T-helper 1 cell treated with Interleukin-12 subunit alpha and Interleukin-12 subunit beta and Interleukin-4 antibody, amounts not matched to agents 30 μg/mL and 1 μg/mL, for 36 hours (primary cell): Measurements from ENCODE around the gene LNX1.

Experiments
- H3K27ac Mint-ChIP-seq: one replicate; pipeline ENCODE4 v1.8.0; 2021; ENCODE audit warnings: mild to moderate bottlenecking, mixed read lengths
- H3K27me3 Mint-ChIP-seq: one replicate; pipeline ENCODE4 v1.8.0; 2021; ENCODE audit warnings: low read depth, mixed read lengths
- H3K36me3 Mint-ChIP-seq: one replicate; pipeline ENCODE4 v1.8.0; 2021; ENCODE audit warnings: low read depth, mixed read lengths
- H3K4me1 Mint-ChIP-seq: one replicate; pipeline ENCODE4 v1.8.0; 2021; ENCODE audit warnings: low read depth, mixed read lengths
- H3K4me3 Mint-ChIP-seq: one replicate; pipeline ENCODE4 v1.8.0; 2021; ENCODE audit warnings: mild to moderate bottlenecking, moderate library complexity, mixed read lengths
- H3K9me3 Mint-ChIP-seq: one replicate; pipeline ENCODE4 v1.8.0; 2021; ENCODE audit warnings: mixed read lengths

Gene LNX1

GRCh38 chr4:53520116-53520515 lies 71.2 kb downstream of the LNX1 start:
- H3K4me3 Mint-ChIP-seq = no peak overlapping the region
- peaks cover 6% of the 10 kb centered on the region for H3K27me3 Mint-ChIP-seq
- H3K4me1 Mint-ChIP-seq = no peaks in the 10 kb centered on the region
- H3K36me3 Mint-ChIP-seq = no peaks in the 10 kb centered on the region
- no peak overlapping the region for H3K27ac Mint-ChIP-seq
- no peaks in the 10 kb centered on the region for H3K9me3 Mint-ChIP-seq

GRCh38 chr4:53518807-53519206 lies 72.5 kb downstream of the LNX1 start:
- Mint-ChIP-seq H3K27me3 (peaks cover 6% of the 10 kb centered on the region), H3K27ac (no peak overlapping the region), H3K4me3 (no peak overlapping the region), H3K4me1 (no peaks in the 10 kb centered on the region), H3K9me3 (no peaks in the 10 kb centered on the region), H3K36me3 (no peaks in the 10 kb centered on the region)

DNA sequence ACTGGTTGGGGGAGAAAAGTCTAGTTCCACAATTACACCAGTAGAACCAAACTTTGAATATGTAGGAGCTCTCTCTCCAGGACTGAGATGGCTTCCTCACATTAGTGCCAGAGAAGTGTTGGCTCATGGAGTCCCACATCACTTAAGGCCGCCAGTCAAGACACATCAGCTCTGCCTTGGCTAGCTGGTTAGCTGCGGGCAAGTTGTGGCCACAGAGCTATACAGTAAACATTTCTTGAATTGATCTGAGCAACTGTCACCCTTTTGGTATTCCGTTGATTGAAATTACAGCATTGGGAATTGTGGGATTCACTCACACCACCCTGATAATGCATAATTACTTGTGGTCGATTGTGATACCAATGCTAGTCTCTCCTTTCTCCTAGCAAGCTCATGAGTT lies 76.2 kb downstream of the LNX1 start:
- Mint-ChIP-seq H3K36me3 (no peaks in the 10 kb centered on the region), H3K27me3 (peaks cover 3% of the 10 kb centered on the region), H3K9me3 (no peaks in the 10 kb centered on the region), H3K4me3 (no peak overlapping the region), H3K27ac (no peak overlapping the region), H3K4me1 (no peaks in the 10 kb centered on the region)

- no peak overlapping the region for H3K4me3 Mint-ChIP-seq
- H3K27me3 Mint-ChIP-seq = peaks cover 3% of the 10 kb centered on the region
- H3K27ac Mint-ChIP-seq = no peak overlapping the region
- H3K9me3 Mint-ChIP-seq = no peaks in the 10 kb centered on the region
- no peaks in the 10 kb centered on the region for H3K36me3 Mint-ChIP-seq
- H3K4me1 Mint-ChIP-seq = no peaks in the 10 kb centered on the region
Measured at GRCh38 chr4:53514509-53514908, 76.8 kb downstream of the LNX1 start.

GRCh38 chr4:53512608-53513007 lies 78.7 kb downstream of the LNX1 start:
- no peaks in the 10 kb centered on the region for H3K9me3 Mint-ChIP-seq
- no peak overlapping the region for H3K27ac Mint-ChIP-seq

DNA sequence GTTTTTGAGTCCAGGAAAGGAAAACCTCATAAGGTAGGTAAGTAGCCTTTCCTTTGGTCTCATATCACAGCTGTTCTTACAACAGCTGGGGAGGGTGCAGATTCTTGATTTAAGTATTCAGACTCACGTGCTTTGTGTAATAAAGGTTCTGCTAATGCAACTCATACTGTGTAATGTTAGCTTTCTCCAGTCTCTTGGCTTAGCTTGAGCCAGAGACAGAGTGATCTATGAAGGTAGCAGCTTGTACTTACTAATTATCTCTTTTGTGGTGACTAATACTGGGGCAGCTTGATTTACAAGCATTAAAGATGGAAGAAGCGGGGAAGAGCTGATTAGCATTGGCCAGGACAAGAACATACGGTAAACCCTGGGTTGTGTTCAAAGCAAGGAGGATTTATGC lies 80.3 kb downstream of the LNX1 start:
- no peak overlapping the region for H3K27ac Mint-ChIP-seq

More at GRCh38 chr4:53512608-53513007, 78.7 kb downstream of the LNX1 start:
- no peaks in the 10 kb centered on the region for H3K4me1 Mint-ChIP-seq
- H3K27me3 Mint-ChIP-seq = peaks cover 3% of the 10 kb centered on the region
- H3K36me3 Mint-ChIP-seq = no peaks in the 10 kb centered on the region
- no peak overlapping the region for H3K4me3 Mint-ChIP-seq

GRCh38 chr4:53510321-53510720 lies 81.0 kb downstream of the LNX1 start:
- Mint-ChIP-seq H3K27me3 (peaks cover 3% of the 10 kb centered on the region), H3K4me1 (no peaks in the 10 kb centered on the region), H3K36me3 (no peaks in the 10 kb centered on the region), H3K4me3 (no peak overlapping the region), H3K9me3 (no peaks in the 10 kb centered on the region), H3K27ac (no peak overlapping the region)

More for the DNA sequence above, 80.3 kb downstream of the LNX1 start:
- Mint-ChIP-seq H3K27me3 (peaks cover 3% of the 10 kb centered on the region), H3K9me3 (no peaks in the 10 kb centered on the region), H3K36me3 (no peaks in the 10 kb centered on the region), H3K4me1 (no peaks in the 10 kb centered on the region), H3K4me3 (no peak overlapping the region)

DNA sequence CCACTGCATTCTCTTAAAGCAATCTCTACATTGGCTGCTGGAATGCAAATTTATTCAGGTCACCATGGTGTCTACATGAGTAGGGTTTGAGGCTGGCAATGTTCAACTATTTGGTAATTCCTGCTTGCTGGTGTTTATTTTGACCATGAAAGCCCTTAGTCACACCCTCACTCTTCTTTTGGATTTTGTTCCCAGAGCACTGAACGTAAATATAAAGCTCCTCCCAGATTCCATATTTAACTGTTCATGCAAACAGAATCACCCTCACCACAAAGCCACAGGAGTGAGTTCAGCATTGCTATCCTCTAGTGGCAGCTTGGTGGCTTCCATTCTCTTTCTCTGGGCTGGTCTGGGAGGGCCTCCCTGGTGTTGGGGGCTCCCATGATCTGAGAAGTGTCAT lies 82.8 kb downstream of the LNX1 start:
- no peak overlapping the region for H3K27ac Mint-ChIP-seq
- peaks cover 3% of the 10 kb centered on the region for H3K27me3 Mint-ChIP-seq
- H3K4me3 Mint-ChIP-seq = no peak overlapping the region
- H3K36me3 Mint-ChIP-seq = no peaks in the 10 kb centered on the region
- H3K4me1 Mint-ChIP-seq = no peaks in the 10 kb centered on the region
- no peaks in the 10 kb centered on the region for H3K9me3 Mint-ChIP-seq

DNA sequence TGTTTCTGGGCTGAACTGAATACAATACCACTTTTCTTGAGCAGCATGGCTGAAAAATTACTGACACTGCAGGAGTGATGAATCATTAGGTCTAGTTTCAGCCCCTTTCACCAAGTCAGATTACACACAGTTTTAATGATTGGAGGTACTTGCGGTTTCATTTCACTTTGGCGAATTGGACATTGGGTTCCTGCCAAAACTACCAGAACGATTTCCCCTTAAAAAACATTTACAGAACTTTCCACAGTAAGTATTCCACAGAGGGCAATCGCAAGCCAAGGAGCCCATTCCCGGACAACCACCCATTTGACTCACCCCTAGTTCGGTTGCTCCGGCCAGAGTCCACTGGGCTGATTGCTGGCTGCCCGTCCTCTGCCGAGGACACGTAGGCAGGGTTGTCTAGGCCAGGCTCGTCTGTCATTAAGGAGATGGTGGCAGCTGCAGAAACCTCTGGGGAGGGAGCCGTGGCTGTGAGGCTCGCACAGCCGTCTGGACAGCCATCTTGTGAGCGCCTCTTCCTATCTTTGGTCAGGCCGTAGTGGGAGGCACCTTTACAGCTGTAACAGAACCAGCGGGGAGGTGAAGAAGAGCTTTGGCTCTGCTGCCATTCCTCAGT lies 83.5 kb downstream of the LNX1 start:
- no peak overlapping the region for H3K27ac Mint-ChIP-seq
- H3K27me3 Mint-ChIP-seq = peaks cover 3% of the 10 kb centered on the region
- H3K9me3 Mint-ChIP-seq = no peaks in the 10 kb centered on the region
- no peaks in the 10 kb centered on the region for H3K4me1 Mint-ChIP-seq
- H3K4me3 Mint-ChIP-seq = no peak overlapping the region
- no peaks in the 10 kb centered on the region for H3K36me3 Mint-ChIP-seq

DNA sequence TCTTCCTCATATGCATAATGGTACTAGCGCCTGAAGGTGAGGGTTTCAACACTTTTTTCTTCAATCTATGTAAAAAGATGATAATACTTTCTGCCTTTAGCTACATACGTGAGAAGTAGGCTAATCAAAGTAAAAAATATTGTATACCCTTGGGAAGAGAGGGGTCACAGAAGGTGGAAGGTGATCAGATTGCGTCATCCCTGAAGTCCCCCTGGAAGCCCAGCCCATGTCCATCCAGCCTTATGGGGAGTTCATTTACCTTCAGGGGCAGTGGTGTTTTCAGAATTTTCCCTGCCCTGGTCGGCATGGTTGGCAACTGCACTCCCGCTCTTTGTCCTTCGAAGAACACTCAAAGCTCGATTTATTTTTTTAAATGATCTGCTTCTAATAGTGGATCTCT lies 84.2 kb downstream of the LNX1 start:
- no peak overlapping the region for H3K27ac Mint-ChIP-seq
- H3K9me3 Mint-ChIP-seq = no peaks in the 10 kb centered on the region
- no peaks in the 10 kb centered on the region for H3K36me3 Mint-ChIP-seq
- H3K27me3 Mint-ChIP-seq = peaks cover 3% of the 10 kb centered on the region
- no peak overlapping the region for H3K4me3 Mint-ChIP-seq
- H3K4me1 Mint-ChIP-seq = no peaks in the 10 kb centered on the region

DNA sequence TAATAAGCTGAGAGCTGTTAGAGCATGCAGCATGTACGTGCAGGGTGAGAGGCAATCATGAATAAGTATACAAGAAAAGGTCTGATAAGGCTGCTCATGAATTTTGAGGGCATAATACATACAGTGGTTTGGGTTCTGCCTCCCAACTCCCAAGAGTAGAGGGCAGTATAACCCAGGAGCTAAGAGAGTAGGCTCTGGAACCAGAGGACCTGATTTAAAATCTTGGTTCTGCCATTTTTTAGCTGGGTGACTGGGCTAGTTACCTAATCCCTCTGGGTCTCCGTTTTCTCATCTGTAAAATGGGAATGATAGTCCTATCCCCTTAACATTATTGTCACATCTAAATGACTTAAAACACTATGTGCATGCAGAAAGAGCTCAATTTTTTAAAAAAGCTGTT lies 85.3 kb downstream of the LNX1 start:
- Mint-ChIP-seq H3K27ac (no peak overlapping the region), H3K4me1 (no peaks in the 10 kb centered on the region), H3K4me3 (no peak overlapping the region), H3K9me3 (no peaks in the 10 kb centered on the region), H3K36me3 (no peaks in the 10 kb centered on the region), H3K27me3 (peaks cover under 1% of the 10 kb centered on the region)

GRCh38 chr4:53502094-53502493 lies 89.2 kb downstream of the LNX1 start:
- no peak overlapping the region for H3K27ac Mint-ChIP-seq
- H3K4me3 Mint-ChIP-seq = no peak overlapping the region
- no peaks in the 10 kb centered on the region for H3K4me1 Mint-ChIP-seq
- H3K9me3 Mint-ChIP-seq = no peaks in the 10 kb centered on the region
- H3K27me3 Mint-ChIP-seq = no peaks in the 10 kb centered on the region
- no peaks in the 10 kb centered on the region for H3K36me3 Mint-ChIP-seq

DNA sequence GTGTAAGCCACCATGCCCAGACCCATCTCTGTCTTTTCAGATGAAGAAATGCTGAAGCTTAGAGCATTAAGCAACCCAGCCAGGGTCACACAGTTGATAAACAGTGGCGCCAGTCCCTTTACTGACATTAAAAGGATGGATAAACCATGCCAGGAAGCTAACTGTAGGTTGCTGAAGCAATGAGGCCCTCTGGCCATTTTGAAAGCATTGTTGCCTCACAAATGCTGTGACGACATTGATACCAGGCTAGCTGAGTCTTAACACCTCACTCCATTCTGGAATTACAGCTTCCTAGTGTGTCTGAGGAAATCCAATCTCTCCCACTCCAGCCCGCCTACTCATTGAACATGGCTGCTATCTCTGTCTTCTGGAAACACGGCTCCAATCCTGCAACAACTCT lies 89.7 kb downstream of the LNX1 start:
- Mint-ChIP-seq H3K27ac (no peak overlapping the region), H3K27me3 (no peaks in the 10 kb centered on the region)

GRCh38 chr4:53500546-53500945 lies 90.7 kb downstream of the LNX1 start:
- Mint-ChIP-seq H3K36me3 (no peaks in the 10 kb centered on the region), H3K27ac (no peak overlapping the region), H3K27me3 (no peaks in the 10 kb centered on the region), H3K4me3 (no peak overlapping the region), H3K9me3 (no peaks in the 10 kb centered on the region), H3K4me1 (no peaks in the 10 kb centered on the region)

More for the DNA sequence above, 89.7 kb downstream of the LNX1 start:
- H3K9me3 Mint-ChIP-seq = no peaks in the 10 kb centered on the region
- no peaks in the 10 kb centered on the region for H3K36me3 Mint-ChIP-seq
- no peaks in the 10 kb centered on the region for H3K4me1 Mint-ChIP-seq
- H3K4me3 Mint-ChIP-seq = no peak overlapping the region

- Mint-ChIP-seq H3K4me3 (no peak overlapping the region), H3K36me3 (no peaks in the 10 kb centered on the region), H3K9me3 (no peaks in the 10 kb centered on the region), H3K4me1 (no peaks in the 10 kb centered on the region), H3K27me3 (no peaks in the 10 kb centered on the region), H3K27ac (no peak overlapping the region)
Measured at GRCh38 chr4:53499791-53500190, 91.5 kb downstream of the LNX1 start.

DNA sequence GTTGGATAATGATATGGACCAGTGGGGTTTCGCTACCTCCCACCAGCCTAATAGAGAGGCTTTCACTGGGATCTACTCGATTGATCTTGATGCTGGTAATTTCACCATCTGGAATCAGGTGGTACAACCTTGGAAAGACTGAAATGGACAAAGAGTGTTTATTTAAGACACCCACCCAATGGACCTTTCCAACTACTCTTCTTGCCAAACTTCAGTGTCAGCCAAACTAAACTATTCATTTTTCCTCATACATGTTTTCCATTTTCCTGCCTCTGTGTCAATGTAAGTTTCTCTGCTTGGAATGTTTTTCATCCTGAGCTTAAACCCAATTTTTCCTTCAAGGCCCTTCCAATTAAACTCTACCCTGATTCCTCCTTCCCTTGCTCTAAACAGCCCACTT lies 92.6 kb downstream of the LNX1 start:
- Mint-ChIP-seq H3K27me3 (no peaks in the 10 kb centered on the region), H3K27ac (no peak overlapping the region), H3K4me1 (no peaks in the 10 kb centered on the region), H3K36me3 (no peaks in the 10 kb centered on the region), H3K9me3 (no peaks in the 10 kb centered on the region), H3K4me3 (no peak overlapping the region)
